Measurements from ENCODE around the gene SLC9C1. TPM values are rescaled to one million over a fixed set of nuclear protein-coding genes. Genes with fewer than 3 reads are reported as not detected.
"Not testable (repeated sequence)": the region's sequence is repeated elsewhere in the genome, so short reads cannot be mapped to it uniquely, and the experiment has no call there.

Gene SLC9C1
- total RNA-seq, 1 donor from 2014 or later: not detected

DNA sequence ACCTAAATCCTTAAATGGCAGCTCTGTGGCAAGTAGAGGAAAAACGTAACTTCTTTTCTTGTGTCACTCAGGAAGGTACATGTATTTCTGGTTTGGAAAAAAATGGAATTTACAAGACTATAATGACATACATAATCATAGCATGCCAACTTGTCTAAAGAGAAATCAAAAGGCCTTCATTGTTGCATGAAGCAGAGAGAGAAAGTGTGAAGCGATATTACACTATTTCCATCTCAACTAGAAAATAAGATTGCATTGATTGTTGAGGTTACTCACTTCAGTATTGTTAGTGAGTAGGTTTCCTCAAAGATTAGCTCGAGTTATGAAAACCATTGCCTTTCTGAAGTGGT lies 93.7 kb downstream of the SLC9C1 start:
- H3K4me3 Mint-ChIP-seq (ENCODE audit: unreplicated experiment): no peak overlapping the region
- H3K27me3 Mint-ChIP-seq (ENCODE audit: unreplicated experiment): no peaks in the 10 kb centered on the region
- DNase-seq: no peak
- TF ChIP-seq, protein P1, sequence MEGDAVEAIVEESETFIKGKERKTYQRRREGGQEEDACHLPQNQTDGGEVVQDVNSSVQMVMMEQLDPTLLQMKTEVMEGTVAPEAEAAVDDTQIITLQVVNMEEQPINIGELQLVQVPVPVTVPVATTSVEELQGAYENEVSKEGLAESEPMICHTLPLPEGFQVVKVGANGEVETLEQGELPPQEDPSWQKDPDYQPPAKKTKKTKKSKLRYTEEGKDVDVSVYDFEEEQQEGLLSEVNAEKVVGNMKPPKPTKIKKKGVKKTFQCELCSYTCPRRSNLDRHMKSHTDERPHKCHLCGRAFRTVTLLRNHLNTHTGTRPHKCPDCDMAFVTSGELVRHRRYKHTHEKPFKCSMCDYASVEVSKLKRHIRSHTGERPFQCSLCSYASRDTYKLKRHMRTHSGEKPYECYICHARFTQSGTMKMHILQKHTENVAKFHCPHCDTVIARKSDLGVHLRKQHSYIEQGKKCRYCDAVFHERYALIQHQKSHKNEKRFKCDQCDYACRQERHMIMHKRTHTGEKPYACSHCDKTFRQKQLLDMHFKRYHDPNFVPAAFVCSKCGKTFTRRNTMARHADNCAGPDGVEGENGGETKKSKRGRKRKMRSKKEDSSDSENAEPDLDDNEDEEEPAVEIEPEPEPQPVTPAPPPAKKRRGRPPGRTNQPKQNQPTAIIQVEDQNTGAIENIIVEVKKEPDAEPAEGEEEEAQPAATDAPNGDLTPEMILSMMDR (IDR thresholded peaks at IDR 0.05; ENCODE audit: partially characterized antibody, unreplicated experiment): no peak
- no peak overlapping the region for H3K27ac Mint-ChIP-seq (ENCODE audit: unreplicated experiment)
- no peaks in the 10 kb centered on the region for H3K36me3 Mint-ChIP-seq (ENCODE audit: unreplicated experiment)
- H3K4me1 Mint-ChIP-seq (ENCODE audit: low read depth, unreplicated experiment): no peaks in the 10 kb centered on the region
- no peaks in the 10 kb centered on the region for H3K9me3 Mint-ChIP-seq (ENCODE audit: unreplicated experiment)

DNA sequence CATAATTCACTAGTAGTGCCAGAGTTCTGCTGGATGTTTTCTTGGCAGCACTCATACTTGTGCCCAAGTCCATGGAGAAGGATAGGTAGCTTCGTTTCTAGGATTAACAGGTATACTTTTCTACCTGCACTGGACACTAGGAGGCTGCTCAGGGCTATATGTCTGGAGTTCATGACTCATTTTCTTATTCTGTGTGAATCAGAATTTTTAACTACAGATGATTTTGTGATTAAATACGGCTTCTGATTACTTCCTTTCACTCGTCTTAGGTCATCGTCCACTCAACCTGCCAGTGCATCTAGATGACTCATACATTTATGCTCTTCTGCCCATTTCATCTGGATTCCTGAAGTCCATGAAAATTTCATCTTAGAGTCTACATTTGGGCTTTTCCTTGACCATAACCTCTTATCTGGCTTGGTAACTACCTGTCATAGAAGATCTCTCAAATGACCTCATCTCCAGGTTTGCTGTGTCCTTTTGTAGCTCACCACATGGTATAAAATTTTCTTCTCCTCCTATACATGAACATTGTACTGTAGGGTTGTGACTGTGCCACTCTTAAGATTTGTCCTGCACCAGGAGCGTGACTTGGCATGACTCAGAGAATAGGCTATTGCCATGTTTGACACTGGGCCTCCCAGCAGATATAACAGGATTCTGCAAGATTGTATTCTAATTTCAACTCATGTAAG lies 94.2 kb downstream of the SLC9C1 start:
- TF ChIP-seq, protein P1 (IDR thresholded peaks at IDR 0.05; ENCODE audit: partially characterized antibody, unreplicated experiment): no peak
- H3K4me3 Mint-ChIP-seq (ENCODE audit: unreplicated experiment): no peak overlapping the region
- no peak for DNase-seq
- no peak overlapping the region for H3K27ac Mint-ChIP-seq (ENCODE audit: unreplicated experiment)
- H3K4me1 Mint-ChIP-seq (ENCODE audit: low read depth, unreplicated experiment): no peaks in the 10 kb centered on the region
- H3K36me3 Mint-ChIP-seq (ENCODE audit: unreplicated experiment): no peaks in the 10 kb centered on the region
- no peaks in the 10 kb centered on the region for H3K9me3 Mint-ChIP-seq (ENCODE audit: unreplicated experiment)
- H3K27me3 Mint-ChIP-seq (ENCODE audit: unreplicated experiment): no peaks in the 10 kb centered on the region

DNA sequence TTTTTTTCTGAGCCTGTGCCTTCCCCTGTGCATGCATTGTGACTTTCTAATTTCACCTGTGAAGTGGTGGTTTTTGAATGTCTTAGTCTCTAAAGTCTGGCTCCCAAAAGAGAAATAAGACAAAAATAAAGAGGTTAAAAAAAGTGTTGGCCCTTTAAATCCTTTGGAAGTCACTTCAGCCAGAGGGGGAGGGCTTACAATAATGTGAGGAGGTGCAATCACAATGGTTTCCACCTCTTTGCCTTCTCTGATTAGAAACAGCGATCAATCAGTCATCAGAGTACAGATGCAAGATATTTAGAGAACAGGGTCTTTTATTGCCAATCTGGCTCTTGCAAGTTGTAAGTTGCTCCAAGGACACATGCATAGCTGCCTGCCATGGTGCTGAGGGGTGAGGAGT lies 96.9 kb downstream of the SLC9C1 start:
- no peaks in the 10 kb centered on the region for H3K4me1 Mint-ChIP-seq (ENCODE audit: low read depth, unreplicated experiment)
- H3K27ac Mint-ChIP-seq (ENCODE audit: unreplicated experiment): no peak overlapping the region
- TF ChIP-seq, protein P1 (IDR thresholded peaks at IDR 0.05; ENCODE audit: partially characterized antibody, unreplicated experiment): no peak
- DNase-seq: no peak
- H3K36me3 Mint-ChIP-seq (ENCODE audit: unreplicated experiment): no peaks in the 10 kb centered on the region
- no peak overlapping the region for H3K4me3 Mint-ChIP-seq (ENCODE audit: unreplicated experiment)
- peaks cover 5% of the 10 kb centered on the region for H3K9me3 Mint-ChIP-seq (ENCODE audit: unreplicated experiment)
- H3K27me3 Mint-ChIP-seq (ENCODE audit: unreplicated experiment): no peaks in the 10 kb centered on the region

DNA sequence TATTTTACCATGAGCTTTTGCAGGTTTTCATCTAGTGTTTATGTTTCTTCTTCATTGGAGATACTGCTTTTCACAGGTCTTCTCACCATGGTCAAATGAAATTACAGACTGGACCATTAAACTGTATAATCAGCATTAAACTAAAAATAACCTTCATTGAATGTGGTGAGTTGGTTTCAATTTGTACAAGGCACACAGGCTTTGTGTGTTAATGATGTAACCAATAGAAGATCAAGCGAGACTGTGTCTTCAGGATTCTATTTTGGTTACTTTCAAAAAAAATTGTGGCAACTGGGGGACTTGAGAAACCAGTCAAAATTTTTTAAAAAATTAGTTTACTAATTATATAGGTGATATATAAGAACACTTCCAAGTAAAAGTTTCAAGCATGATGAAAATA lies 106.7 kb downstream of the SLC9C1 start:
- H3K27ac Mint-ChIP-seq (ENCODE audit: unreplicated experiment): no peak overlapping the region
- DNase-seq: no peak
- H3K36me3 Mint-ChIP-seq (ENCODE audit: unreplicated experiment): no peaks in the 10 kb centered on the region
- H3K4me1 Mint-ChIP-seq (ENCODE audit: low read depth, unreplicated experiment): peaks cover 2% of the 10 kb centered on the region
- peaks cover 3% of the 10 kb centered on the region for H3K9me3 Mint-ChIP-seq (ENCODE audit: unreplicated experiment)
- H3K27me3 Mint-ChIP-seq (ENCODE audit: unreplicated experiment): no peaks in the 10 kb centered on the region
- TF ChIP-seq, protein P1 (IDR thresholded peaks at IDR 0.05; ENCODE audit: partially characterized antibody, unreplicated experiment): no peak
- no peak overlapping the region for H3K4me3 Mint-ChIP-seq (ENCODE audit: unreplicated experiment)

DNA sequence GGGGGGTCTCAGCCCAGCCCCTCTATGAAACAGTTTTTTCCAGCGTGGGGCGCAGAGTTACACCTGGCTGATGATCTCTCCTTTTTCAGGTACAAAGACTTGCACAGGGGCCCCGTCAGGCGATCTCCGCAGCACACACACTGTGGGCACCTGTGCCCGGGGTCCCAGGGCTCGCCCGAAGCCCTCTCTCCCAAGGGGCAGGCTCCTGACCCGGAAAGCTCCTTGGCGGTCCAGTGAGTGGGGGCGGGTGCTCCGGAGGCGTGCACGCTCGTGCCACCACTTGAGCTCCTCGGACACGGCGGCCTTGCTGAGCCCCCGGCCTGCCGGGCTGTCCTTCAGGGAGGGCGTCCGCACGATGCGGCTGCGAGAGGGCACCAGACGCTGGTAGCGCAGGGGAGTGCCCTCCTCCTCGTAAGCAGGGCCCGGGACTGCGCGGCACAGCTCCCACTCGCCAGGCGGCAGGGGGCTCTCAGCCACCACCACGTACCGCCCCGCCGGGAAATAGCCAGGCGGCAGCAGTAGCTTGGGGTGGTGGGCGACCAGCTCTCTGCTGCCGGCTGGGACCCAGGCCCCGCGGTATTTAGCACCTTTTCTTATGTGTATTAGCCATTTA lies 108.5 kb downstream of the SLC9C1 start:
- not testable (repeated sequence) for H3K36me3 Mint-ChIP-seq (ENCODE audit: unreplicated experiment); H3K27ac Mint-ChIP-seq (ENCODE audit: unreplicated experiment); H3K27me3 Mint-ChIP-seq (ENCODE audit: unreplicated experiment); H3K4me1 Mint-ChIP-seq (ENCODE audit: low read depth, unreplicated experiment); H3K9me3 Mint-ChIP-seq (ENCODE audit: unreplicated experiment)
- peak; percentile 40 for DNase-seq
- peak overlapping the region; percentile 83 for H3K4me3 Mint-ChIP-seq (ENCODE audit: unreplicated experiment)

Measured in glutamatergic neuron (in vitro differentiated cells).